K562 (cell line): Measurements from ENCODE around the gene SLC26A8. TPM values are rescaled to one million over a fixed set of nuclear protein-coding genes. Genes with fewer than 3 reads are reported as not detected.
A peak's percentile ranks its signal among the peaks of the same experiment; 100 is the strongest.

Source experiments
- CREBBP ChIP-seq: IDR thresholded peaks from one replicate; pipeline ENCODE4 v1.6.1; 2012; ENCODE audit warnings: low read depth, mild to moderate bottlenecking, control low read depth, inconsistent platforms, low read length
- CSDE1 ChIP-seq, 2 experiments: fragments of 450-650 bp; IDR thresholded peaks; 2 replicates each; pipeline ENCODE4 v1.6.1; 2016; ENCODE audit warnings: mild to moderate bottlenecking in 1 of 2
- ERF ChIP-seq: fragments of 450-650 bp; formaldehyde crosslinking; IDR thresholded peaks from 2 replicates; pipeline ENCODE4 v1.4.0; 2020; ENCODE audit warnings: mild to moderate bottlenecking, mixed read lengths
- FOXJ2 ChIP-seq: fragments of 200-800 bp; sonication (Bioruptor generic); IDR thresholded peaks from 2 replicates; pipeline ENCODE4 v1.6.1; 2016; ENCODE audit warnings: missing genetic modification characterization, missing compliant biosample characterization
- IRF2 ChIP-seq: sonication (generic); formaldehyde crosslinking; IDR thresholded peaks from 2 replicates; pipeline ENCODE4 v1.8.1; 2022; ENCODE audit warnings: mild to moderate bottlenecking, missing genetic modification reagents
- KLF1 ChIP-seq: fragments of 450-650 bp; IDR thresholded peaks from 2 replicates; pipeline ENCODE4 v1.6.1; 2016; ENCODE audit warnings: missing genetic modification characterization, missing compliant biosample characterization
- LCOR ChIP-seq: sonication (generic); formaldehyde crosslinking; IDR thresholded peaks from 2 replicates; pipeline ENCODE4 v1.8.0; 2022; ENCODE audit warnings: mild to moderate bottlenecking, missing genetic modification reagents
- MEF2D ChIP-seq: conservative IDR thresholded peaks from 2 replicates; pipeline ENCODE4 v1.6.1; 2016; ENCODE audit warnings: low read depth, missing genetic modification characterization, missing compliant biosample characterization
- NONO ChIP-seq, 2 experiments: fragments of 200-400 bp in 1 of 2; fragments of 450-650 bp in 1 of 2; formaldehyde crosslinking in 1 of 2; IDR thresholded peaks; 2 replicates each; pipeline ENCODE4 v1.6.1; 2017; ENCODE audit warnings: low read depth in 2 of 2, mild to moderate bottlenecking in 2 of 2, moderate library complexity in 2 of 2, low read length in 1 of 2
- NR3C1 ChIP-seq: sonication (generic); formaldehyde crosslinking; IDR thresholded peaks from 2 replicates; pipeline ENCODE4 v1.8.1; 2022; ENCODE audit warnings: missing genetic modification reagents
- POLR2AphosphoS5 ChIP-seq: IDR thresholded peaks from 2 replicates; pipeline ENCODE4 v1.6.1; 2011; ENCODE audit warnings: mild to moderate bottlenecking, low read depth, low read length, moderate library complexity; ENCODE audit not compliant: control insufficient read depth, insufficient read depth
- PPARD ChIP-seq: fragments of 250-450 bp; sonication (Bioruptor Pico); IDR thresholded peaks from 2 replicates; pipeline ENCODE4 v1.8.0; 2022; ENCODE audit warnings: inconsistent platforms, mild to moderate bottlenecking, moderate library complexity
- SMC3 ChIP-seq: conservative IDR thresholded peaks from 2 replicates; pipeline ENCODE4 v1.6.1; 2011; ENCODE audit warnings: low read depth, low read length, improper control_type of control experiment; ENCODE audit not compliant: insufficient read depth
- TSC22D4 ChIP-seq: fragments of 450-650 bp; IDR thresholded peaks from 2 replicates; pipeline ENCODE4 v1.6.1; 2016; ENCODE audit warnings: missing genetic modification characterization, missing biosample characterization, control low read depth
- ZFP1 ChIP-seq: fragments of 450-650 bp; formaldehyde crosslinking; IDR thresholded peaks from 2 replicates; pipeline ENCODE4 v1.4.0; 2020; ENCODE audit warnings: mild to moderate bottlenecking, mixed read lengths
- ZNF23 ChIP-seq: fragments of 250-450 bp; sonication (Bioruptor Pico); IDR thresholded peaks from 2 replicates; pipeline ENCODE4 v1.4.0; 2020; ENCODE audit warnings: mild to moderate bottlenecking
- ZNF717 ChIP-seq: fragments of 250-450 bp; sonication (Bioruptor Pico); IDR thresholded peaks from 2 replicates; pipeline ENCODE4 v1.5.0; 2021
- ZNF764 ChIP-seq: fragments of 250-450 bp; sonication (Bioruptor Pico); IDR thresholded peaks from 2 replicates; pipeline ENCODE4 v1.4.0; 2020; ENCODE audit warnings: low read depth, mild to moderate bottlenecking, moderate library complexity
- ZNF77 ChIP-seq: fragments of 250-450 bp; sonication (Bioruptor Pico); IDR thresholded peaks from 2 replicates; pipeline ENCODE4 v1.5.0; 2020
- polyA plus RNA-seq, 8 experiments: library from polyadenylated mRNA; depleted of rRNA in 4 of 8; stranded (reverse) in 5 of 8; unstranded in 3 of 8; fragments of >200 nt; fragmentation: Nextera tagmentation in 2 of 8; fragmentation: Illumina TruSeq in 1 of 8; extraction: Ambion mirVana in 2 of 8; extraction: Trizol in 1 of 8; gene quantifications; 2 replicates each; pipeline versions ENCODE4 v1.2.1 to v1.2.3, GENCODE V29; 2011 to 2014; ENCODE audit warnings: inconsistent platforms in 1 of 8, missing spikeins in 1 of 8
- total RNA-seq, 7 experiments: library from RNA; depleted of rRNA in 6 of 7; stranded (reverse); fragments of >200 nt in 6 of 7; fragmentation: Illumina TruSeq in 2 of 7; extraction: Trizol in 2 of 7; gene quantifications; 2 replicates each; pipeline versions ENCODE4 v1.2.1 to v1.2.3, GENCODE V29; 2011 to 2021; ENCODE audit warnings: low replicate concordance in 1 of 7
- TF ChIP-seq, protein P1 (sequence below): fragments of 250-450 bp; sonication (Bioruptor Pico); IDR thresholded peaks from 2 replicates; pipeline ENCODE4 v1.5.1; 2021; ENCODE audit warnings: mild to moderate bottlenecking
- TF ChIP-seq, protein P2 (sequence below), 2 experiments: IDR thresholded peaks; 2 replicates each; pipeline ENCODE4 v1.6.1; 2011; ENCODE audit warnings: borderline replicate concordance in 1 of 2, control low read depth in 1 of 2, low read depth in 1 of 2, low read length in 1 of 2, mild to moderate bottlenecking in 1 of 2, mixed read lengths in 1 of 2, moderate library complexity in 1 of 2; ENCODE audit not compliant: insufficient read depth in 1 of 2, insufficient read length in 1 of 2, poor library complexity in 1 of 2, severe bottlenecking in 1 of 2; ENCODE audit errors: extremely low read depth in 1 of 2
- TF ChIP-seq, protein P3 (sequence below): fragments of 450-650 bp; formaldehyde crosslinking; IDR thresholded peaks from 2 replicates; pipeline ENCODE4 v1.4.0; 2020; ENCODE audit warnings: mild to moderate bottlenecking, moderate library complexity
- TF ChIP-seq, protein P4 (sequence below), 2 experiments: IDR thresholded peaks; 2 replicates each; pipeline ENCODE4 v1.6.1; 2012; ENCODE audit warnings: improper control_type of control experiment in 2 of 2, low read depth in 2 of 2, low read length in 2 of 2, borderline replicate concordance in 1 of 2

The SLC26A8 gene
- total and polyA plus RNA-seq, 9 of the 15 experiments (the other 6 are each of a cell fraction or from before 2014, with no cell fraction given): not detected

DNA sequence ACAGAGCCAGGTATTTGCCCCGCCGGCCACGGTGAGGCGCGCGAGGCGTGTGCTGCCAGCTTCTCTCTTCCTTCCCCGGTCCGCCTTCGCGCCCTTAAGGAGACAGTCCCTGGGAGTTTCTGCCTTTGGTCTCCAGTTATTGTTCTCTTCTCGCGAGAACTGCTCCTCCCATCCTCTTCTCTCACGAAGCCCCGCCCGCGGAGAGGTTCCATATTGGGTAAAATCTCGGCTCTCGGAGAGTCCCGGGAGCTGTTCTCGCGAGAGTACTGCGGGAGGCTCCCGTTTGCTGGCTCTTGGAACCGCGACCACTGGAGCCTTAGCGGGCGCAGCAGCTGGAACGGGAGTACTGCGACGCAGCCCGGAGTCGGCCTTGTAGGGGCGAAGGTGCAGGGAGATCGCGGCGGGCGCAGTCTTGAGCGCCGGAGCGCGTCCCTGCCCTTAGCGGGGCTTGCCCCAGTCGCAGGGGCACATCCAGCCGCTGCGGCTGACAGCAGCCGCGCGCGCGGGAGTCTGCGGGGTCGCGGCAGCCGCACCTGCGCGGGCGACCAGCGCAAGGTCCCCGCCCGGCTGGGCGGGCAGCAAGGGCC, 3.2 kb upstream of the SLC26A8 start, which contains the start of gene MAPK14 (continued):
- TF ChIP-seq PPARD (CRISPR knock-in tag) (no peak), KLF1 (tag) (no peak), NR3C1 (CRISPR knock-in tag) (no peak), POLR2AphosphoS5 (peak; percentile 93), FOXJ2 (no peak), ZNF717 (no peak), ZNF23 (CRISPR knock-in tag) (no peak), ZNF764 (CRISPR knock-in tag) (peak; percentile 50), LCOR (CRISPR knock-in tag) (peak; percentile 77; the same call in 1 of the 2 replicates), ZNF77 (CRISPR knock-in tag) (no peak), CREBBP (no peak), IRF2 (no peak), CSDE1 (IDR thresholded peaks at IDR 0.05) (no peak), TSC22D4 (tag) (no peak), SMC3 (peak; percentile 95), ERF (CRISPR knock-in tag) (peak; percentile 83; the same call in 1 of the 2 replicates), NONO (IDR thresholded peaks at IDR 0.05; ENCODE audit: low read depth in 2 of 2, low read length in 1 of 2) (peak; percentile 62 to 90; a peak in 2 of 4 replicates), MEF2D (tag) (no peak), ZFP1 (CRISPR knock-in tag) (0 out of 2 replicates have a peak, but pooled peaks have one; percentile 44)
- TF ChIP-seq, protein P1, sequence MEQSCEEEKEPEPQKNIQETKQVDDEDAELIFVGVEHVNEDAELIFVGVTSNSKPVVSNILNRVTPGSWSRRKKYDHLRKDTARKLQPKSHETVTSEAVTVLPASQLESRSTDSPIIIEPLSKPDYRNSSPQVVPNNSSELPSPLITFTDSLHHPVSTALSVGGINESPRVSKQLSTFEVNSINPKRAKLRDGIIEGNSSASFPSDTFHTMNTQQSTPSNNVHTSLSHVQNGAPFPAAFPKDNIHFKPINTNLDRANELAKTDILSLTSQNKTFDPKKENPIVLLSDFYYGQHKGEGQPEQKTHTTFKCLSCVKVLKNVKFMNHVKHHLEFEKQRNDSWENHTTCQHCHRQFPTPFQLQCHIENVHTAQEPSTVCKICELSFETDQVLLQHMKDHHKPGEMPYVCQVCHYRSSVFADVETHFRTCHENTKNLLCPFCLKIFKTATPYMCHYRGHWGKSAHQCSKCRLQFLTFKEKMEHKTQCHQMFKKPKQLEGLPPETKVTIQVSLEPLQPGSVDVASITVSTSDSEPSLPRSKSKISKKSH (CRISPR knock-in tag): no peak
- TF ChIP-seq, protein P2, sequence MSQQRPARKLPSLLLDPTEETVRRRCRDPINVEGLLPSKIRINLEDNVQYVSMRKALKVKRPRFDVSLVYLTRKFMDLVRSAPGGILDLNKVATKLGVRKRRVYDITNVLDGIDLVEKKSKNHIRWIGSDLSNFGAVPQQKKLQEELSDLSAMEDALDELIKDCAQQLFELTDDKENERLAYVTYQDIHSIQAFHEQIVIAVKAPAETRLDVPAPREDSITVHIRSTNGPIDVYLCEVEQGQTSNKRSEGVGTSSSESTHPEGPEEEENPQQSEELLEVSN (IDR thresholded peaks at IDR 0.05; ENCODE audit: borderline replicate concordance in 1 of 2, extremely low read depth in 1 of 2, insufficient read depth in 1 of 2, insufficient read length in 1 of 2, low read depth in 1 of 2, low read length in 1 of 2, poor library complexity in 1 of 2, severe bottlenecking in 1 of 2): peak; percentile 56 to 72
- TF ChIP-seq, protein P3, sequence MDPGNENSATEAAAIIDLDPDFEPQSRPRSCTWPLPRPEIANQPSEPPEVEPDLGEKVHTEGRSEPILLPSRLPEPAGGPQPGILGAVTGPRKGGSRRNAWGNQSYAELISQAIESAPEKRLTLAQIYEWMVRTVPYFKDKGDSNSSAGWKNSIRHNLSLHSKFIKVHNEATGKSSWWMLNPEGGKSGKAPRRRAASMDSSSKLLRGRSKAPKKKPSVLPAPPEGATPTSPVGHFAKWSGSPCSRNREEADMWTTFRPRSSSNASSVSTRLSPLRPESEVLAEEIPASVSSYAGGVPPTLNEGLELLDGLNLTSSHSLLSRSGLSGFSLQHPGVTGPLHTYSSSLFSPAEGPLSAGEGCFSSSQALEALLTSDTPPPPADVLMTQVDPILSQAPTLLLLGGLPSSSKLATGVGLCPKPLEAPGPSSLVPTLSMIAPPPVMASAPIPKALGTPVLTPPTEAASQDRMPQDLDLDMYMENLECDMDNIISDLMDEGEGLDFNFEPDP (CRISPR knock-in tag): 0 out of 2 replicates have a peak, but pooled peaks have one; percentile 14
- TF ChIP-seq, protein P4, sequence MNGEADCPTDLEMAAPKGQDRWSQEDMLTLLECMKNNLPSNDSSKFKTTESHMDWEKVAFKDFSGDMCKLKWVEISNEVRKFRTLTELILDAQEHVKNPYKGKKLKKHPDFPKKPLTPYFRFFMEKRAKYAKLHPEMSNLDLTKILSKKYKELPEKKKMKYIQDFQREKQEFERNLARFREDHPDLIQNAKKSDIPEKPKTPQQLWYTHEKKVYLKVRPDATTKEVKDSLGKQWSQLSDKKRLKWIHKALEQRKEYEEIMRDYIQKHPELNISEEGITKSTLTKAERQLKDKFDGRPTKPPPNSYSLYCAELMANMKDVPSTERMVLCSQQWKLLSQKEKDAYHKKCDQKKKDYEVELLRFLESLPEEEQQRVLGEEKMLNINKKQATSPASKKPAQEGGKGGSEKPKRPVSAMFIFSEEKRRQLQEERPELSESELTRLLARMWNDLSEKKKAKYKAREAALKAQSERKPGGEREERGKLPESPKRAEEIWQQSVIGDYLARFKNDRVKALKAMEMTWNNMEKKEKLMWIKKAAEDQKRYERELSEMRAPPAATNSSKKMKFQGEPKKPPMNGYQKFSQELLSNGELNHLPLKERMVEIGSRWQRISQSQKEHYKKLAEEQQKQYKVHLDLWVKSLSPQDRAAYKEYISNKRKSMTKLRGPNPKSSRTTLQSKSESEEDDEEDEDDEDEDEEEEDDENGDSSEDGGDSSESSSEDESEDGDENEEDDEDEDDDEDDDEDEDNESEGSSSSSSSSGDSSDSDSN (IDR thresholded peaks at IDR 0.05; ENCODE audit: borderline replicate concordance in 1 of 2, low read depth in 2 of 2, low read length in 2 of 2): peak; percentile 79 to 92; a peak in 3 of 4 replicates
